Measurements from ENCODE around the gene CAMK2A. TPM values are rescaled to one million over a fixed set of nuclear protein-coding genes. Genes with fewer than 3 reads are reported as not detected.
A peak's percentile ranks its signal among the peaks of the same experiment; 100 is the strongest.

Gene CAMK2A
- total RNA-seq, 6 experiments from 2014 or later = 0.10 to 0.26 (median 0.23) TPM; not detected in 3

GRCh38 chr5:150318613-150319483, 29.3 kb upstream of the CAMK2A start:
- no peak for DNase-seq
- WGBS (ENCODE audit: insufficient coverage, low coverage, low lambda C conversion rate, missing lambda C conversion rate) = 59% methylated on average over 3 of the region's 9 CpGs
- H3K4me1 ChIP-seq = no peaks in the 10 kb centered on the region

DNA sequence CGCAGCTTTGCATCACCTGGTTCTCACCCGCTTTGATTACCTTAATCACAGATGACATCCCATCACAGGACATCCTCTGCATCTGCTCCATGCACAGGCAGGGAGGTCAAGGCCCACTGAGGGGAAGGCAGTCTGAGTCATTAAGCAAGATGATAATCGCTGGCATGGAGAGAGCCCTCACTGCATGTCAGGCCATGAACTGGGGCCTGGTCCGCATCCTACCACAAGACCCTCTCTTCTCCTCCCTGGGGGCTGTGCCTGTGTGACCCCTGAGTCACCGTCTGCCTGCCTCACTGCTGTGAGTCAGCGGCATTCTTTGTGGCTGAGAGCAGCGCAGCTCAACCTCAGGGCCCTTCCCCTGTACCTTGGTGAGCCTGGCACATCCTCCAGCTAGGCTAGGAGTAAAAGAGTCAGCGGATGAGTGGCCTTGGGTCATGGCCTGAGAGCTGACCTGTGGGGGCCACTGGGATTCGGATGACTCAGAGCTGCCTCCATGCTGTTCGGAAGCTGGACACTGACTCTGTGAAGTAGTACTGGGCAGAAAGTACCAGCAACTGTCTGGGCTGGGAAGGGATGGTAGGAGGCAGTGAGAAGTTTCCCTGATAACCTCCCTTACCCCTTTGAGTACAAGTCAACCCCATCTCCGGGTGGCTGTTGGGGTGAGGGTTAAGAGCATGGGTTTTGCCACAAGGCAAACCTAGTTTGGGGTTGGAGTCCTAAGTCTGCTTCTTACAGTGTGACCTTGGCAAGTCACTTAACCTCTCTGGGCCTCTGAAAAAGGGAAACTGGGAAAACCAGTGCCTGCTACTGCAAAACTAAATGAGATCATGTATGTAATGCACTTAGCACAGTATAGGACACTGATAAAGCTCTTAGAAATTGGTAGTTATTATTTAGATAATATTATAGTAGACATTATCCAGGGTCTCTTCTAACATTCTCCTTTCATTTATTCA, 27.8 kb upstream of the CAMK2A start:
- 81% methylated on average over 6 of the region's 11 CpGs for WGBS (ENCODE audit: insufficient coverage, low coverage, low lambda C conversion rate, missing lambda C conversion rate)
- TF ChIP-seq POLR2A (IDR thresholded peaks at IDR 0.05) (no peak), CTCF (IDR thresholded peaks at IDR 0.05) (no peak)
- H3K4me1 ChIP-seq = no peaks in the 10 kb centered on the region
- H3K36me3 ChIP-seq = no peaks in the 10 kb centered on the region
- ATAC-seq (peak in 2 of 4 donors; percentile 26 to 34), DNase-seq (no peak)
- H3K4me3 ChIP-seq = no peak overlapping the region
- H3K27ac ChIP-seq = no peak overlapping the region
- H3K9me3 ChIP-seq = no peaks in the 10 kb centered on the region
- intact Hi-C loops (cut with DNase I) = no loop called here
- H3K27me3 ChIP-seq = no peaks in the 10 kb centered on the region

More at GRCh38 chr5:150318613-150319483, 29.3 kb upstream of the CAMK2A start:
- Histone ChIP-seq H3K36me3 (no peaks in the 10 kb centered on the region), H3K9me3 (no peaks in the 10 kb centered on the region), H3K27me3 (no peaks in the 10 kb centered on the region), H3K27ac (no peak overlapping the region), H3K4me3 (no peak overlapping the region)
- intact Hi-C loops (cut with DNase I) = no loop called here
- ATAC-seq = no peak
- TF ChIP-seq CTCF (IDR thresholded peaks at IDR 0.05) = no peak
- TF ChIP-seq POLR2A (IDR thresholded peaks at IDR 0.05) = no peak

- ATAC-seq = no peak
- intact Hi-C loops (cut with DNase I) = no loop called here
- TF ChIP-seq CTCF (IDR thresholded peaks at IDR 0.05) = no peak
- no peak for TF ChIP-seq POLR2A (IDR thresholded peaks at IDR 0.05)
Observed at GRCh38 chr5:150316320-150316719, 26.7 kb upstream of the CAMK2A start.

GRCh38 chr5:150315245-150315644, 25.7 kb upstream of the CAMK2A start:
- no peak for TF ChIP-seq POLR2A (IDR thresholded peaks at IDR 0.05)
- no peak for TF ChIP-seq CTCF (IDR thresholded peaks at IDR 0.05)
- intact Hi-C loops (cut with DNase I) = no loop called here
- no peak for DNase-seq
- H3K4me3 ChIP-seq = no peak overlapping the region
- no peak for ATAC-seq
- no peaks in the 10 kb centered on the region for H3K36me3 ChIP-seq
- H3K4me1 ChIP-seq = no peaks in the 10 kb centered on the region
- H3K9me3 ChIP-seq = no peaks in the 10 kb centered on the region
- no peak overlapping the region for H3K27ac ChIP-seq
- 78% methylated on average over 4 of the region's 4 CpGs for WGBS (ENCODE audit: insufficient coverage, low coverage, low lambda C conversion rate, missing lambda C conversion rate)
- H3K27me3 ChIP-seq = no peaks in the 10 kb centered on the region

More at GRCh38 chr5:150316320-150316719, 26.7 kb upstream of the CAMK2A start:
- no peaks in the 10 kb centered on the region for H3K4me1 ChIP-seq
- H3K9me3 ChIP-seq = no peaks in the 10 kb centered on the region
- no peaks in the 10 kb centered on the region for H3K36me3 ChIP-seq
- no peaks in the 10 kb centered on the region for H3K27me3 ChIP-seq
- DNase-seq = no peak
- 96% methylated on average over 3 of the region's 3 CpGs for WGBS (ENCODE audit: insufficient coverage, low coverage, low lambda C conversion rate, missing lambda C conversion rate)
- H3K27ac ChIP-seq = no peak overlapping the region
- no peak overlapping the region for H3K4me3 ChIP-seq
